ENCODE results near the gene IQUB.
A peak's percentile ranks its signal among the peaks of the same experiment; 100 is the strongest.
"Not testable (repeated sequence)": the region's sequence is repeated elsewhere in the genome, so short reads cannot be mapped to it uniquely, and the experiment has no call there.

IQUB gene

GRCh38 chr7:123534383-123535260 lies at the start of gene IQUB:
Gene IQUB (minus strand): TSS chr7:123534595. CDS start chr7:123512340, 22,255 bp downstream.
- peak; percentile 87 to 93 for DNase-seq (ENCODE audit: low read depth in 2 of 2)

- no peak for DNase-seq (ENCODE audit: low read depth in 2 of 2)
These were observed 49.4 kb upstream of the IQUB start for GRCh38 chr7:123583821-123584220.

- DNase-seq (ENCODE audit: low read depth in 2 of 2): no peak
These were observed 46.7 kb upstream of the IQUB start for GRCh38 chr7:123581162-123581459.

- DNase-seq (ENCODE audit: low read depth in 2 of 2): no peak
These were observed 46.2 kb upstream of the IQUB start for GRCh38 chr7:123580406-123581161.

- DNase-seq (ENCODE audit: low read depth in 2 of 2): no peak
These were observed 45.0 kb upstream of the IQUB start for GRCh38 chr7:123579416-123579815.

GRCh38 chr7:123573896-123574467 lies 39.6 kb upstream of the IQUB start:
- no peak for DNase-seq (ENCODE audit: low read depth in 2 of 2)

GRCh38 chr7:123573341-123573740 lies 38.9 kb upstream of the IQUB start:
- no peak for DNase-seq (ENCODE audit: low read depth in 2 of 2)

GRCh38 chr7:123571684-123572083 lies 37.3 kb upstream of the IQUB start:
- no peak for DNase-seq (ENCODE audit: low read depth in 2 of 2)

- DNase-seq (ENCODE audit: low read depth in 2 of 2): no peak
These were observed 36.8 kb upstream of the IQUB start for GRCh38 chr7:123571187-123571586.

- DNase-seq (ENCODE audit: low read depth in 2 of 2): no peak
These were observed 36.2 kb upstream of the IQUB start for GRCh38 chr7:123570390-123571182.

GRCh38 chr7:123569352-123570010 lies 35.1 kb upstream of the IQUB start:
- no peak for DNase-seq (ENCODE audit: low read depth in 2 of 2)

- no peak for DNase-seq (ENCODE audit: low read depth in 2 of 2)
These were observed 27.7 kb upstream of the IQUB start for GRCh38 chr7:123562121-123562520.

- DNase-seq (ENCODE audit: low read depth in 2 of 2): no peak
These were observed 24.0 kb upstream of the IQUB start for GRCh38 chr7:123558289-123558874.

- peak; percentile 91 to 95 for DNase-seq (ENCODE audit: low read depth in 2 of 2)
These were observed 23.2 kb upstream of the IQUB start, which contains the start of gene NDUFA5 for GRCh38 chr7:123557398-123558288. Gene NDUFA5 (minus strand): TSS chr7:123557818. CDS start chr7:123557795, 23 bp downstream.

GRCh38 chr7:123557016-123557397 lies 22.6 kb upstream of the IQUB start:
- DNase-seq (ENCODE audit: low read depth in 2 of 2): no peak

- DNase-seq (ENCODE audit: low read depth in 2 of 2): no peak
These were observed 21.1 kb upstream of the IQUB start for GRCh38 chr7:123555484-123555883.

- no peak for DNase-seq (ENCODE audit: low read depth in 2 of 2)
These were observed 18.8 kb upstream of the IQUB start for GRCh38 chr7:123553159-123553558.

GRCh38 chr7:123552641-123553040 lies 18.2 kb upstream of the IQUB start:
- DNase-seq (ENCODE audit: low read depth in 2 of 2): no peak

- DNase-seq (ENCODE audit: low read depth in 2 of 2): not testable (repeated sequence)
These were observed 17.7 kb upstream of the IQUB start for GRCh38 chr7:123552134-123552533.

- no peak for DNase-seq (ENCODE audit: low read depth in 2 of 2)
These were observed 14.0 kb upstream of the IQUB start for GRCh38 chr7:123548406-123548805.

Data from stimulated activated CD8-positive, alpha-beta memory T cell treated with anti-CD3 and anti-CD28 coated beads, Interleukin-2, amount 100 ng/mL, for 1 hour (primary cell).